OCI-LY3 (cell line): ENCODE results near the gene BACE2.

Source experiments
- H2AFZ ChIP-seq: fragments of 200-600, 300-600 bp; shearing (Covaris generic); 2 replicates; pipeline ENCODE4 v1.6.0; 2014; ENCODE audit warnings: antibody characterized with exemption, low read depth, low read length
- H3K27ac ChIP-seq: fragments of 200-600, 300-600 bp; sonication (generic); 2 replicates; pipeline ENCODE4 v1.5.1; 2014; ENCODE audit warnings: mild to moderate bottlenecking, low read length, moderate library complexity, mixed read lengths
- H3K27me3 ChIP-seq: fragments of 200-600, 300-600 bp; sonication (generic); 2 replicates; pipeline ENCODE4 v1.6.1; 2014; ENCODE audit warnings: low read depth, low read length, mixed read lengths
- H3K36me3 ChIP-seq: fragments of 200-600, 300-600 bp; sonication (generic); replicated peaks from 2 replicates; pipeline ENCODE3; 2014; ENCODE audit warnings: low read depth, low read length, mixed read lengths
- H3K4me1 ChIP-seq: fragments of 300-600, 200-600 bp; sonication (generic); 2 replicates; pipeline ENCODE4 v1.6.1; 2014; ENCODE audit warnings: low read length, mixed read lengths
- H3K4me2 ChIP-seq: fragments of 200-600, 300-600 bp; sonication (generic); 2 replicates; pipeline ENCODE4 v1.6.1; 2014; ENCODE audit warnings: low read length, mixed read lengths
- H3K4me3 ChIP-seq: fragments of 300-600, 200-600 bp; sonication (generic); 2 replicates; pipeline ENCODE4 v1.5.1; 2014; ENCODE audit warnings: antibody characterized with exemption, mild to moderate bottlenecking, low read length, moderate library complexity
- H3K79me2 ChIP-seq: fragments of 300-600, 200-600 bp; shearing (Covaris generic); 2 replicates; pipeline ENCODE4 v1.6.1; 2014; ENCODE audit warnings: mild to moderate bottlenecking, low read length, mixed read lengths
- H3K9ac ChIP-seq: fragments of 300-600, 200-600 bp; shearing (Covaris generic); 2 replicates; pipeline ENCODE4 v1.6.0; 2014; ENCODE audit warnings: mild to moderate bottlenecking, low read length, moderate library complexity
- H3K9me3 ChIP-seq: fragments of 200-600, 300-600 bp; shearing (Covaris generic); 2 replicates; pipeline ENCODE4 v1.6.1; 2014; ENCODE audit warnings: low read length, mixed read lengths; ENCODE audit not compliant: insufficient read depth
- H4K20me1 ChIP-seq: fragments of 200-600, 300-600 bp; sonication (generic); 2 replicates; pipeline ENCODE4 v1.6.1; 2016; ENCODE audit warnings: low read length, mixed read lengths; ENCODE audit not compliant: insufficient read depth
- EZH2phosphoT487 ChIP-seq: fragments of 200-600 bp; shearing (Covaris generic); IDR thresholded peaks from 2 replicates; pipeline ENCODE4 v1.6.1; 2018; ENCODE audit warnings: antibody characterized with exemption, mixed run types, low read depth
- TF ChIP-seq, protein P1 (sequence below): fragments of 200-600, 300-600 bp; sonication (generic); IDR thresholded peaks from 2 replicates; pipeline ENCODE4 v1.5.1; 2014; ENCODE audit warnings: antibody characterized with exemption, low read length, low read depth

BACE2 gene

DNA sequence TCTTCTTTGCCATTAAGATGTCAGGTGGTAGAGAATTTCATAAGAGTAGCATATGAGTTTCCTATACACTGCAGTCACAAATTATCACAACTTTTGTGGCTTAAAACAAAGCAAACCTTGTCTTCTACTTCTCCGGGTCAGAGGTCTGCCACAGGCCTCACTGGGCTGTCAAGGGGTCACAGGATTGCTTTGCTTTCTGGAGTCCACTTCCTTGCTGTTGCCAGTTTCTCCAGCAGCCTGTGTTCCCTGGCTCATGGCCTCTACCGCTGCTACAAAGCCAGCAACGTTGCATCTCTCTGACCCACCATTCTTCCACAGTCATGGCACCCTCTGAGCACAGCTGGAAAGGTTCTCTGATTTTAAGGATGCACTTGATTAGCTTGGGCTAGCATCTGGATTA, 6.5 kb upstream of the BACE2 start:
- H2AFZ ChIP-seq, result no peak overlapping the region
- H3K4me2 ChIP-seq, result no peak overlapping the region
- H3K9me3 ChIP-seq, result no peaks in the 10 kb centered on the region
- H3K79me2 ChIP-seq, result no peaks in the 10 kb centered on the region
- no peaks in the 10 kb centered on the region for H3K36me3 ChIP-seq
- H4K20me1 ChIP-seq, result no peaks in the 10 kb centered on the region
- no peaks in the 10 kb centered on the region for H3K4me1 ChIP-seq
- TF ChIP-seq, protein P1, sequence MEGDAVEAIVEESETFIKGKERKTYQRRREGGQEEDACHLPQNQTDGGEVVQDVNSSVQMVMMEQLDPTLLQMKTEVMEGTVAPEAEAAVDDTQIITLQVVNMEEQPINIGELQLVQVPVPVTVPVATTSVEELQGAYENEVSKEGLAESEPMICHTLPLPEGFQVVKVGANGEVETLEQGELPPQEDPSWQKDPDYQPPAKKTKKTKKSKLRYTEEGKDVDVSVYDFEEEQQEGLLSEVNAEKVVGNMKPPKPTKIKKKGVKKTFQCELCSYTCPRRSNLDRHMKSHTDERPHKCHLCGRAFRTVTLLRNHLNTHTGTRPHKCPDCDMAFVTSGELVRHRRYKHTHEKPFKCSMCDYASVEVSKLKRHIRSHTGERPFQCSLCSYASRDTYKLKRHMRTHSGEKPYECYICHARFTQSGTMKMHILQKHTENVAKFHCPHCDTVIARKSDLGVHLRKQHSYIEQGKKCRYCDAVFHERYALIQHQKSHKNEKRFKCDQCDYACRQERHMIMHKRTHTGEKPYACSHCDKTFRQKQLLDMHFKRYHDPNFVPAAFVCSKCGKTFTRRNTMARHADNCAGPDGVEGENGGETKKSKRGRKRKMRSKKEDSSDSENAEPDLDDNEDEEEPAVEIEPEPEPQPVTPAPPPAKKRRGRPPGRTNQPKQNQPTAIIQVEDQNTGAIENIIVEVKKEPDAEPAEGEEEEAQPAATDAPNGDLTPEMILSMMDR, result no peak
- TF ChIP-seq EZH2phosphoT487, result no peak
- H3K27me3 ChIP-seq, result no peaks in the 10 kb centered on the region
- H3K27ac ChIP-seq, result no peak overlapping the region
- no peak overlapping the region for H3K4me3 ChIP-seq
- no peak overlapping the region for H3K9ac ChIP-seq

DNA sequence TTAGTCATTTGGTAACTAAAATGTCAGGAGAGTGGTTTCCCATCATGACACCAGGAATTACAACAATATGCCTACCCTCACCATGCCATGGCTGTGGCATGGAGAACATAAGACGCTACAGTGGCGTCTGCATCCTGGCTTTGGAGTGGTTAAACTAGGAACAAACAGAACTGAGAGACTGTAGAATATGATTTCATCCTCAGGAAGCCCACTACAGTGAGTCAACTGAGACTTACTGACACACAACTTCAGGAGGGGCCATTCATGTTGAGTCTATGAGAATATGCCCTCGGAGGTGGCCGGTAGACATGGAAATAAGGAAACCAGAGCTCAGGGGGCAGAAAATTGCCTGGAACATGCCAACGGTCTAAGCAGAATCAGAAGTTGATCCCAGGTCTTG, 5.9 kb upstream of the BACE2 start:
- no peaks in the 10 kb centered on the region for H3K27me3 ChIP-seq
- H3K27ac ChIP-seq, result no peak overlapping the region
- H3K4me2 ChIP-seq, result no peak overlapping the region
- H3K4me3 ChIP-seq, result no peak overlapping the region
- no peak overlapping the region for H2AFZ ChIP-seq
- no peaks in the 10 kb centered on the region for H4K20me1 ChIP-seq
- no peak overlapping the region for H3K9ac ChIP-seq
- H3K79me2 ChIP-seq, result no peaks in the 10 kb centered on the region
- no peak for TF ChIP-seq EZH2phosphoT487
- TF ChIP-seq, protein P1, result no peak
- no peaks in the 10 kb centered on the region for H3K4me1 ChIP-seq
- H3K9me3 ChIP-seq, result no peaks in the 10 kb centered on the region
- H3K36me3 ChIP-seq, result no peaks in the 10 kb centered on the region

DNA sequence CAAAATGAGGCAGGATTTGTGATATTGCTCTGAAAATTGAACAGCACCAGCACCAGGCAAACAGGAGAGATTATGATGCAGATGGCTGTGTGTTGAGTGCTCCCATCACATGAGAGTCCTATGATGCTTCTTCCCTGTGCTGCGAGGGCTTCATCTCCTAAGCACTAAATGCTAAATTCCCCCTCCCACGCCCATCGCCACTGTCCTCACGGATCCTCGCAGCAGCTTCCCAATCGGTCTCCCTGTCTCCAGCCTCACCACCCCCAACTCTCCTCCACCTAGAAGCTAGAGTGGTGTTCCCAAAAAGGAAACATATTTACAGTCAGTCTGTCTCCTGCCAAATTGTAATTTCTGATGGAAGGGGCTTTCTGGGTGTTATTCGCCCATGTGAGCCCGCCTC, 4.9 kb upstream of the BACE2 start:
- H3K4me1 ChIP-seq, result no peaks in the 10 kb centered on the region
- H3K79me2 ChIP-seq, result no peaks in the 10 kb centered on the region
- H2AFZ ChIP-seq, result no peak overlapping the region
- H3K9me3 ChIP-seq, result no peaks in the 10 kb centered on the region
- no peaks in the 10 kb centered on the region for H4K20me1 ChIP-seq
- no peaks in the 10 kb centered on the region for H3K27me3 ChIP-seq
- TF ChIP-seq EZH2phosphoT487, result no peak
- TF ChIP-seq, protein P1, result no peak
- no peak overlapping the region for H3K4me3 ChIP-seq
- no peaks in the 10 kb centered on the region for H3K36me3 ChIP-seq
- no peak overlapping the region for H3K9ac ChIP-seq
- no peak overlapping the region for H3K4me2 ChIP-seq
- H3K27ac ChIP-seq, result no peak overlapping the region

DNA sequence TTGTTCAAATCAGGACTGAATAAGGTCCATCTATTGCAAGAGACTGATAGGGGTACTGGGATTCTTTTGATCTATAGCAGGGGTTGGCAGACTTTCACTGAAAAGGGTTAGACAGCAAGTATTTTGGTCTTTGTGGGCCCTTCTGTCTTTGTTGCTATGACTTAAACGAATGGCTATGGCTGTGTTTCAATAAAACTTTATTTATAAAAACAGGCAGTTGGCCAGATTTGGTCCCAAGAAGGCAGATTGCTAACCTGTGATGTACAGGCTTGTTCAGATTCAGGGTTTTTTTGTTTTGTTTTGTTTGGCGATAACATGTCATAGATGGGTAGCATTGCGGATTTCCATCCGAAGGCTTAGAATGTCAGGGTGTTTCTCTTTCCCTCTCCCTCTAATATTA, 3.9 kb upstream of the BACE2 start:
- Histone ChIP-seq H3K27ac (no peak overlapping the region), H3K9me3 (no peaks in the 10 kb centered on the region), H3K27me3 (no peaks in the 10 kb centered on the region), H3K4me2 (no peak overlapping the region), H3K4me1 (no peaks in the 10 kb centered on the region), H3K9ac (no peak overlapping the region), H3K4me3 (no peak overlapping the region), H4K20me1 (no peaks in the 10 kb centered on the region), H2AFZ (no peak overlapping the region), H3K79me2 (no peaks in the 10 kb centered on the region), H3K36me3 (no peaks in the 10 kb centered on the region)
- TF ChIP-seq, protein P1, result no peak
